ENCODE results near the gene ZBTB33. TPM values are rescaled to one million over a fixed set of nuclear protein-coding genes. Genes with fewer than 3 reads are reported as not detected.

Gene ZBTB33
- 15.0 and 23.8 TPM in 2 replicates for total RNA-seq (2014; rRNA removed; shearing (Covaris generic))

- DNase-seq (ENCODE audit: low spot score) = peak; percentile 94
Measured at GRCh38 chrX:120250522-120251271, at the start of gene ZBTB33. Gene ZBTB33, plus strand, starts transcription at chrX:120250812. Its CDS starts 2,604 bp downstream, at chrX:120253416.

- no peak for DNase-seq (ENCODE audit: low spot score)
Measured at GRCh38 chrX:120200851-120201250, 49.8 kb upstream of the ZBTB33 start.

- no peak for DNase-seq (ENCODE audit: low spot score)
Measured at GRCh38 chrX:120205816-120206753, 44.5 kb upstream of the ZBTB33 start.

GRCh38 chrX:120207009-120207605 is 43.5 kb upstream of the ZBTB33 start:
- DNase-seq (ENCODE audit: low spot score) = no peak

- DNase-seq (ENCODE audit: low spot score) = peak; percentile 50
Measured at GRCh38 chrX:120213438-120214265, 37.0 kb upstream of the ZBTB33 start.

GRCh38 chrX:120223374-120223773 is 27.2 kb upstream of the ZBTB33 start:
- DNase-seq (ENCODE audit: low spot score) = no peak

- no peak for DNase-seq (ENCODE audit: low spot score)
Measured at GRCh38 chrX:120224388-120224787, 26.2 kb upstream of the ZBTB33 start.

GRCh38 chrX:120228187-120228908 is 22.3 kb upstream of the ZBTB33 start:
- DNase-seq (ENCODE audit: low spot score) = no peak

- no peak for DNase-seq (ENCODE audit: low spot score)
Measured at GRCh38 chrX:120235284-120235683, 15.3 kb upstream of the ZBTB33 start.

- DNase-seq (ENCODE audit: low spot score) = no peak
Measured at GRCh38 chrX:120236687-120237479, 13.7 kb upstream of the ZBTB33 start.

GRCh38 chrX:120238933-120239332 is 11.7 kb upstream of the ZBTB33 start:
- DNase-seq (ENCODE audit: low spot score) = peak; percentile 29

GRCh38 chrX:120242813-120243212 is 7.8 kb upstream of the ZBTB33 start:
- no peak for DNase-seq (ENCODE audit: low spot score)

- no peak for DNase-seq (ENCODE audit: low spot score)
Measured at GRCh38 chrX:120244395-120244734, 6.2 kb upstream of the ZBTB33 start.

- DNase-seq (ENCODE audit: low spot score) = peak; percentile 68
Measured at GRCh38 chrX:120244735-120245498, 5.7 kb upstream of the ZBTB33 start.

GRCh38 chrX:120251471-120252011 is 929 bp downstream of the ZBTB33 start:
- peak; percentile 5 for DNase-seq (ENCODE audit: low spot score)

- DNase-seq (ENCODE audit: low spot score) = no peak
Measured at GRCh38 chrX:120253784-120254183, 3.2 kb downstream of the ZBTB33 start.

GRCh38 chrX:120260369-120260768 is 9.8 kb downstream of the ZBTB33 start:
- no peak for DNase-seq (ENCODE audit: low spot score)

- DNase-seq (ENCODE audit: low spot score) = no peak
Measured at GRCh38 chrX:120262859-120263708, 12.5 kb downstream of the ZBTB33 start.
